Measurements from ENCODE around the gene STUM.
A peak's percentile ranks its signal among the peaks of the same experiment; 100 is the strongest.

Gene STUM

DNA sequence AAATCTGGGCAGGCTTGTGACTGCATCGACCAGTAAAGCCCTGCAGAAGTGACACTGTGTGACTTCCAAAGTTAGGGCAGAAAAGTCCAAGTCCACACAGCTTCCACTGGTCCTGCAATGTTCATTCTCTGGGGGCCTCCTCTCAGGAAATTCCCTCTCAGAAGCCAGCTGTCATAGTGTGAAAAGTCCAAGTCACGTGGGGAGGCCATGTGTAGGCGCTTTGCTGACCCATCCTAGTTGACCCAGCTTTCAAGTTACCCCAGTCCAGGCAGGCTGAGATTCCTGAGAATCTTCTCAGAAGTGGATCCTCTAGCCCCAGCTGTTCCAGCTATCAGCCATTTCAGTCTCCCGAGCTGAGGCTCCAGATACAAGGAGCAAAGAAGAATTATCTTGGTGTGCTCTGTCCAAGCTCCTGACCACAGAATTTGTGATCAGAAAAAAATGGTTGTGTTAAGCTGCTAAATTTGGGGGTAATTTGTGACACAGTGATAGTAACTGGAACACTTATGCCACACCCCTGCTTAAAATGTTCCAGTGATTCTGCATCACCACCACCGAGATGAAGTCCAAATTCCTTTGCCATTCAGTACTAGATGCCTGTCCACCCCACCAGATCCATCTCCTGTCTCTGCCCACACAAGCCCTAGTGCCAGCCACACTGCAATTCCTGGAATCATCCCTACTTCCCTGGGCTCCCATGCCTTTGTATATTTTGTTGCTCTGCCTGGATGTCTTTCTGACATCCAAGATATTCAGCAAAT is 2.5 kb upstream of the STUM start:
- Histone ChIP-seq H3K79me2 (ENCODE audit: insufficient read depth, low read length) (no peaks in the 10 kb centered on the region), H3K9ac (ENCODE audit: low read depth, low read length) (no peak overlapping the region), H3K27ac (ENCODE audit: low read length) (no peak overlapping the region), H3K9me3 (ENCODE audit: insufficient read depth, low read length, severe bottlenecking) (no peaks in the 10 kb centered on the region), H3K4me1 (ENCODE audit: insufficient read depth, low read length) (no peaks in the 10 kb centered on the region), H3K4me2 (ENCODE audit: insufficient read depth, low read length) (no peak overlapping the region), H3K4me3 (ENCODE audit: low read depth in 1 of 2, low read length in 2 of 2) (no peak overlapping the region), H4K20me1 (ENCODE audit: insufficient read depth, low read length) (no peaks in the 10 kb centered on the region), H3K36me3 (ENCODE audit: insufficient read depth, low read length) (no peaks in the 10 kb centered on the region), H3K27me3 (ENCODE audit: insufficient read depth, low read length, poor library complexity) (peaks cover 8% of the 10 kb centered on the region), H2AFZ (ENCODE audit: low read depth, low read length) (no peak overlapping the region)
- no peak for ATAC-seq (ENCODE audit: insufficient read depth, low read depth)
- no peak for TF ChIP-seq EZH2 (IDR thresholded peaks at IDR 0.05; ENCODE audit: borderline replicate concordance, low read depth, low read length, severe bottlenecking)
- TF ChIP-seq, protein P1, sequence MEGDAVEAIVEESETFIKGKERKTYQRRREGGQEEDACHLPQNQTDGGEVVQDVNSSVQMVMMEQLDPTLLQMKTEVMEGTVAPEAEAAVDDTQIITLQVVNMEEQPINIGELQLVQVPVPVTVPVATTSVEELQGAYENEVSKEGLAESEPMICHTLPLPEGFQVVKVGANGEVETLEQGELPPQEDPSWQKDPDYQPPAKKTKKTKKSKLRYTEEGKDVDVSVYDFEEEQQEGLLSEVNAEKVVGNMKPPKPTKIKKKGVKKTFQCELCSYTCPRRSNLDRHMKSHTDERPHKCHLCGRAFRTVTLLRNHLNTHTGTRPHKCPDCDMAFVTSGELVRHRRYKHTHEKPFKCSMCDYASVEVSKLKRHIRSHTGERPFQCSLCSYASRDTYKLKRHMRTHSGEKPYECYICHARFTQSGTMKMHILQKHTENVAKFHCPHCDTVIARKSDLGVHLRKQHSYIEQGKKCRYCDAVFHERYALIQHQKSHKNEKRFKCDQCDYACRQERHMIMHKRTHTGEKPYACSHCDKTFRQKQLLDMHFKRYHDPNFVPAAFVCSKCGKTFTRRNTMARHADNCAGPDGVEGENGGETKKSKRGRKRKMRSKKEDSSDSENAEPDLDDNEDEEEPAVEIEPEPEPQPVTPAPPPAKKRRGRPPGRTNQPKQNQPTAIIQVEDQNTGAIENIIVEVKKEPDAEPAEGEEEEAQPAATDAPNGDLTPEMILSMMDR (IDR thresholded peaks at IDR 0.05; ENCODE audit: borderline replicate concordance, extremely low read depth, low read length, poor library complexity, severe bottlenecking), result no peak
- DNase-seq, result no peak

DNA sequence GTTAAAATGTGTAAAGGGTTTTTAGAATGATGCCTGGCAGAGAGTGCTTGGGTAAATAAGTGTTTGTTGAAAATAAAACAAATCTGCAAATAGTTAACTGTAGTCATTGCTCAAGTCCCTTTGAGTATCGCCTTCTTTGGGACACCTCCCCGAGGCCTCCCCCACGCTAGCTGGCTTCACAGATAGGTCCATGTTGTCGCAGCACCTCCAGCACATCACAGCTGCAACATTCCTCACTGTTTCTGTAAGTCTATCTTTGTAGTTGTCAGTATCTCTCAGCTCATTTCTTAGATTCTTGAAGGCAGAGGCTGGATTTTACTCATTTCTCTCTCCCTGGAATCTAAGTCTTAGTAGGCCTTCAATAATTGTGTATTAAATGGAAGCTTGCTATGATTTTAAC is 1.6 kb upstream of the STUM start:
- TF ChIP-seq, protein P1 (IDR thresholded peaks at IDR 0.05; ENCODE audit: borderline replicate concordance, extremely low read depth, low read length, poor library complexity, severe bottlenecking), result no peak
- no peak for TF ChIP-seq EZH2 (IDR thresholded peaks at IDR 0.05; ENCODE audit: borderline replicate concordance, low read depth, low read length, severe bottlenecking)
- DNase-seq (no peak), ATAC-seq (ENCODE audit: insufficient read depth, low read depth) (no peak)
- H3K4me3 ChIP-seq (ENCODE audit: low read depth in 1 of 2, low read length in 2 of 2), result no peak overlapping the region
- no peaks in the 10 kb centered on the region for H3K4me1 ChIP-seq (ENCODE audit: insufficient read depth, low read length)
- peaks cover 12% of the 10 kb centered on the region for H3K27me3 ChIP-seq (ENCODE audit: insufficient read depth, low read length, poor library complexity)
- no peak overlapping the region for H3K4me2 ChIP-seq (ENCODE audit: insufficient read depth, low read length)
- H3K9ac ChIP-seq (ENCODE audit: low read depth, low read length), result no peak overlapping the region
- H3K36me3 ChIP-seq (ENCODE audit: insufficient read depth, low read length), result no peaks in the 10 kb centered on the region
- no peaks in the 10 kb centered on the region for H3K79me2 ChIP-seq (ENCODE audit: insufficient read depth, low read length)
- no peak overlapping the region for H2AFZ ChIP-seq (ENCODE audit: low read depth, low read length)
- H3K9me3 ChIP-seq (ENCODE audit: insufficient read depth, low read length, severe bottlenecking), result no peaks in the 10 kb centered on the region
- H4K20me1 ChIP-seq (ENCODE audit: insufficient read depth, low read length), result no peaks in the 10 kb centered on the region
- no peak overlapping the region for H3K27ac ChIP-seq (ENCODE audit: low read length)

DNA sequence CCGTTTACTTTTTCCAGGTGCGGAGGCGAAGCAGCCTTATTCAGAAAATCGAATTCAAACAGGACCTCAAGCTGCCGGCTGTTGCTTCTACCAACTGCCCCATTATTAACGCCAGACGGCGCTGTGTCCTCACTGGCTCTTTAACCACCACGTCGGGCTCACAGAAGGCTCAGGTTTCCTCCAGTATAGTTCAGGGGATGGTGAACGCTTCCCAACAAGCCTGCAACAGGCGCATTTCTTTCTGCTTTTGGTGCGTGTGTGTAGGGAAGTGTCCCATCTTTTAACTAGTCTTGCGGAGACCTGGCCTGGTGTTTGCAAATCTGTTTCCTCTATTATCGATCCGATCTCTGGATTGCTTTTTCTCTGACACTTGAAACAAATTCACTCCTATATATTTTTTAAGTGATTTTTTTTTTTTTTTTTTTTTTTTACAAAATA is 791 bp upstream of the STUM start:
- Histone ChIP-seq H3K27me3 (ENCODE audit: insufficient read depth, low read length, poor library complexity) (peaks cover 12% of the 10 kb centered on the region), H4K20me1 (ENCODE audit: insufficient read depth, low read length) (no peaks in the 10 kb centered on the region), H3K9me3 (ENCODE audit: insufficient read depth, low read length, severe bottlenecking) (no peaks in the 10 kb centered on the region), H3K9ac (ENCODE audit: low read depth, low read length) (no peak overlapping the region), H3K27ac (ENCODE audit: low read length) (no peak overlapping the region), H2AFZ (ENCODE audit: low read depth, low read length) (no peak overlapping the region), H3K36me3 (ENCODE audit: insufficient read depth, low read length) (no peaks in the 10 kb centered on the region), H3K79me2 (ENCODE audit: insufficient read depth, low read length) (no peaks in the 10 kb centered on the region), H3K4me3 (ENCODE audit: low read depth in 1 of 2, low read length in 2 of 2) (no peak overlapping the region), H3K4me2 (ENCODE audit: insufficient read depth, low read length) (no peak overlapping the region), H3K4me1 (ENCODE audit: insufficient read depth, low read length) (no peaks in the 10 kb centered on the region)
- ATAC-seq (ENCODE audit: insufficient read depth, low read depth) (peak; percentile 78; the same call in 2 of the 3 replicates), DNase-seq (peak; percentile 51)
- TF ChIP-seq, protein P1 (IDR thresholded peaks at IDR 0.05; ENCODE audit: borderline replicate concordance, extremely low read depth, low read length, poor library complexity, severe bottlenecking), result peak; percentile 71
- TF ChIP-seq EZH2 (IDR thresholded peaks at IDR 0.05; ENCODE audit: borderline replicate concordance, low read depth, low read length, severe bottlenecking), result no peak

Measured in DND-41 (cell line).